Naive thymus-derived CD8-positive, alpha-beta T cell (primary cell): ENCODE data around the gene FIBCD1. TPM values are rescaled to one million over a fixed set of nuclear protein-coding genes. Genes with fewer than 3 reads are reported as not detected.
A peak's percentile ranks its signal among the peaks of the same experiment; 100 is the strongest.

Experiments
- ATAC-seq, 2 donors: fragments of 150-1000 bp; cut with Tn5 transposase in 1 of 2; sonication (Bioruptor Pico), chemical (Tn5 transposase) in 1 of 2; 1 replicate in 1 of 2; 2 replicates in 1 of 2; pipeline ENCODE4 v1.10.0; 2021; ENCODE audit warnings: mild to moderate bottlenecking in 2 of 2, moderate library complexity in 2 of 2
- POLR2A ChIA-PET: fragments of 350-600 bp; sonication (Branson Sonifier 250); formaldehyde crosslinking; loops from one replicate; lab custom pipeline; 2021; ENCODE audit warnings: antibody characterized with exemption; lab: Charles Lee
- DNase-seq, 10 donors: peaks; one replicate each; pipeline versions ENCODE4 v3.0.0 to v3.0.0-alpha.2; 2020 to 2022
- H3K27ac Mint-ChIP-seq, 10 donors: one replicate each; pipeline ENCODE4 v1.8.0; 2020 to 2022; ENCODE audit warnings: mild to moderate bottlenecking in 10 of 10, mixed read lengths in 10 of 10, moderate library complexity in 4 of 10, inconsistent platforms in 1 of 10
- H3K27me3 Mint-ChIP-seq, 5 donors: one replicate each; pipeline ENCODE4 v1.8.0; 2021 to 2022; ENCODE audit warnings: mixed read lengths in 5 of 5
- H3K36me3 Mint-ChIP-seq, 3 donors: one replicate each; pipeline ENCODE4 v1.8.0; 2020 to 2022; ENCODE audit warnings: mixed read lengths in 3 of 3, mild to moderate bottlenecking in 2 of 3, inconsistent platforms in 1 of 3
- H3K4me1 Mint-ChIP-seq, 4 donors: one replicate each; pipeline ENCODE4 v1.8.0; 2021 to 2022; ENCODE audit warnings: mixed read lengths in 4 of 4
- H3K4me3 Mint-ChIP-seq, 10 donors: one replicate each; pipeline ENCODE4 v1.8.0; 2020 to 2022; ENCODE audit warnings: mild to moderate bottlenecking in 10 of 10, mixed read lengths in 10 of 10, moderate library complexity in 6 of 10, inconsistent platforms in 1 of 10
- H3K9me3 Mint-ChIP-seq, 9 donors: one replicate each; pipeline ENCODE4 v1.8.0; 2020 to 2022; ENCODE audit warnings: mixed read lengths in 9 of 9, mild to moderate bottlenecking in 3 of 9, inconsistent platforms in 1 of 9, moderate library complexity in 1 of 9
- polyA plus RNA-seq, 3 donors: library from polyadenylated mRNA; unstranded; fragments of 300-500 nt; fragmentation: Illumina TruSeq; gene quantifications; one replicate each; pipeline ENCODE4 v1.2.3, GENCODE V29; 2021
- total RNA-seq, 8 experiments: library from RNA in 2 of 8; stranded (reverse) in 2 of 8; gene quantifications; one replicate each; pipeline ENCODE4 v1.2.3 and lab custom pipeline; 2021 to 2026

FIBCD1 gene
- total and polyA plus RNA-seq, 5 experiments from 2014 or later: not detected

GRCh38 chr9:130880599-130881220 is 58.3 kb downstream of the FIBCD1 start:
- no peak overlapping the region for H3K4me3 Mint-ChIP-seq
- H3K27ac Mint-ChIP-seq: no peak overlapping the region
- no peaks in the 10 kb centered on the region for H3K9me3 Mint-ChIP-seq
- ATAC-seq: no peak
- no peaks in the 10 kb centered on the region for H3K27me3 Mint-ChIP-seq
- no peak for DNase-seq
- peaks cover 0 to 75% (median 15%) of the 10 kb centered on the region in 3 donors for H3K36me3 Mint-ChIP-seq
- H3K4me1 Mint-ChIP-seq: no peaks in the 10 kb centered on the region
- POLR2A ChIA-PET: no interaction called here

GRCh38 chr9:130879863-130880411 is 59.1 kb downstream of the FIBCD1 start:
- Mint-ChIP-seq H3K36me3 (peaks cover 0 to 78% (median 15%) of the 10 kb centered on the region in 3 donors), H3K9me3 (no peaks in the 10 kb centered on the region), H3K27me3 (no peaks in the 10 kb centered on the region), H3K4me3 (no peak overlapping the region), H3K4me1 (no peaks in the 10 kb centered on the region), H3K27ac (no peak overlapping the region)
- POLR2A ChIA-PET: no interaction called here
- DNase-seq (no peak), ATAC-seq (no peak)

- no peak overlapping the region for H3K4me3 Mint-ChIP-seq
- no peaks in the 10 kb centered on the region for H3K4me1 Mint-ChIP-seq
- POLR2A ChIA-PET: interaction anchor here (0.6 kb wide), 1 partner anchor 44 kb away, joined by 3 read pairs; no protein-coding TSS in a partner anchor
- ATAC-seq (no peak), DNase-seq (no peak)
- no peaks in the 10 kb centered on the region for H3K27me3 Mint-ChIP-seq
- peaks cover 0 to 83% (median 24%) of the 10 kb centered on the region in 3 donors for H3K36me3 Mint-ChIP-seq
- no peak overlapping the region for H3K27ac Mint-ChIP-seq
- H3K9me3 Mint-ChIP-seq: no peaks in the 10 kb centered on the region
Observed at GRCh38 chr9:130878295-130878694, 60.8 kb downstream of the FIBCD1 start.

GRCh38 chr9:130877300-130877699 is 61.7 kb downstream of the FIBCD1 start:
- Mint-ChIP-seq H3K36me3 (peaks cover 0 to 93% (median 24%) of the 10 kb centered on the region in 3 donors), H3K27ac (no peak overlapping the region), H3K4me1 (no peaks in the 10 kb centered on the region), H3K4me3 (no peak overlapping the region), H3K9me3 (no peaks in the 10 kb centered on the region), H3K27me3 (no peaks in the 10 kb centered on the region)
- ATAC-seq (no peak), DNase-seq (no peak)
- POLR2A ChIA-PET: no interaction called here

GRCh38 chr9:130874783-130875182 is 64.3 kb downstream of the FIBCD1 start:
- DNase-seq (no peak), ATAC-seq (no peak)
- no peak overlapping the region for H3K27ac Mint-ChIP-seq
- POLR2A ChIA-PET: no interaction called here
- no peak overlapping the region for H3K4me3 Mint-ChIP-seq
- H3K9me3 Mint-ChIP-seq: no peaks in the 10 kb centered on the region
- no peaks in the 10 kb centered on the region for H3K27me3 Mint-ChIP-seq
- H3K4me1 Mint-ChIP-seq: no peaks in the 10 kb centered on the region
- peaks cover 0 to 88% (median 23%) of the 10 kb centered on the region in 3 donors for H3K36me3 Mint-ChIP-seq

- Mint-ChIP-seq H3K4me3 (no peak overlapping the region), H3K27me3 (no peaks in the 10 kb centered on the region), H3K27ac (no peak overlapping the region), H3K36me3 (peaks cover 0 to 83% (median 20%) of the 10 kb centered on the region in 3 donors), H3K4me1 (no peaks in the 10 kb centered on the region), H3K9me3 (no peaks in the 10 kb centered on the region)
- POLR2A ChIA-PET: no interaction called here
- DNase-seq (no peak), ATAC-seq (no peak)
Observed at GRCh38 chr9:130873966-130874365, 65.1 kb downstream of the FIBCD1 start.

- Mint-ChIP-seq H3K36me3 (peaks cover 0 to 73% (median 12%) of the 10 kb centered on the region in 3 donors), H3K27me3 (no peaks in the 10 kb centered on the region), H3K4me1 (no peaks in the 10 kb centered on the region), H3K4me3 (no peak overlapping the region), H3K9me3 (no peaks in the 10 kb centered on the region), H3K27ac (peak overlapping the region in 1 of 10 donors; percentile 27)
- POLR2A ChIA-PET: no interaction called here
- DNase-seq: no peak
- no peak for ATAC-seq
Observed at GRCh38 chr9:130872912-130873503, 66.0 kb downstream of the FIBCD1 start.

GRCh38 chr9:130872508-130872907 is 66.5 kb downstream of the FIBCD1 start:
- no peak for DNase-seq
- Mint-ChIP-seq H3K27me3 (no peaks in the 10 kb centered on the region), H3K4me3 (no peak overlapping the region), H3K36me3 (peaks cover 0 to 68% (median 12%) of the 10 kb centered on the region in 3 donors), H3K27ac (no peak overlapping the region), H3K9me3 (no peaks in the 10 kb centered on the region), H3K4me1 (no peaks in the 10 kb centered on the region)
- ATAC-seq: no peak
- POLR2A ChIA-PET: no interaction called here

GRCh38 chr9:130872093-130872492 is 67.0 kb downstream of the FIBCD1 start:
- ATAC-seq (no peak), DNase-seq (no peak)
- no peak overlapping the region for H3K27ac Mint-ChIP-seq
- H3K27me3 Mint-ChIP-seq: no peaks in the 10 kb centered on the region
- H3K4me1 Mint-ChIP-seq: no peaks in the 10 kb centered on the region
- no peak overlapping the region for H3K4me3 Mint-ChIP-seq
- POLR2A ChIA-PET: no interaction called here
- H3K9me3 Mint-ChIP-seq: no peaks in the 10 kb centered on the region
- peaks cover 0 to 64% (median 11%) of the 10 kb centered on the region in 3 donors for H3K36me3 Mint-ChIP-seq

- Mint-ChIP-seq H3K27me3 (no peaks in the 10 kb centered on the region), H3K4me3 (no peak overlapping the region)
- no peak for ATAC-seq
Observed at GRCh38 chr9:130871395-130872062, 67.5 kb downstream of the FIBCD1 start.

GRCh38 chr9:130870491-130871381 is 68.3 kb downstream of the FIBCD1 start:
- POLR2A ChIA-PET: interaction anchor here (0.9 kb wide), 1 partner anchor 157 kb away, joined by 4 read pairs; no protein-coding TSS in a partner anchor
- H3K4me1 Mint-ChIP-seq: peaks cover 2 to 5% (median 3%) of the 10 kb centered on the region in 4 donors
- no peak overlapping the region for H3K4me3 Mint-ChIP-seq
- DNase-seq (no peak), ATAC-seq (no peak)
- H3K27me3 Mint-ChIP-seq: no peaks in the 10 kb centered on the region
- H3K36me3 Mint-ChIP-seq: peaks cover 0 to 57% (median 11%) of the 10 kb centered on the region in 3 donors
- no peaks in the 10 kb centered on the region for H3K9me3 Mint-ChIP-seq
- H3K27ac Mint-ChIP-seq: peak overlapping the region in 1 of 10 donors; percentile 15

More at GRCh38 chr9:130871395-130872062, 67.5 kb downstream of the FIBCD1 start:
- Mint-ChIP-seq H3K4me1 (peaks cover 0 to under 1% (median under 1%) of the 10 kb centered on the region in 4 donors), H3K9me3 (no peaks in the 10 kb centered on the region), H3K36me3 (peaks cover 0 to 59% (median 11%) of the 10 kb centered on the region in 3 donors), H3K27ac (peak overlapping the region in 1 of 10 donors; percentile 15)
- no peak for DNase-seq
- POLR2A ChIA-PET: no interaction called here

GRCh38 chr9:130869250-130869649 is 69.8 kb downstream of the FIBCD1 start:
- POLR2A ChIA-PET: interaction anchor here (1.6 kb wide), 1 partner anchor 177 kb away, joined by 8 read pairs; no protein-coding TSS in a partner anchor
- no peaks in the 10 kb centered on the region for H3K27me3 Mint-ChIP-seq
- ATAC-seq (no peak), DNase-seq (no peak)
- H3K36me3 Mint-ChIP-seq: peaks cover 0 to 53% (median 5%) of the 10 kb centered on the region in 3 donors
- H3K4me1 Mint-ChIP-seq: peaks cover 2 to 5% (median 3%) of the 10 kb centered on the region in 4 donors
- no peak overlapping the region for H3K4me3 Mint-ChIP-seq
- no peaks in the 10 kb centered on the region for H3K9me3 Mint-ChIP-seq
- H3K27ac Mint-ChIP-seq: no peak overlapping the region
